NCI-H82 treated with DMSO at 0.1 percent for 48 hours (cell line): Measurements from ENCODE around the gene BMPER.

Source experiments
- DNase-seq: peaks from one replicate; lab custom pipeline; 2025; ENCODE audit not compliant: unreplicated experiment; lab: John Stamatoyannopoulos, UW

The BMPER gene

GRCh38 chr7:34086981-34087380, 181.6 kb downstream of the BMPER start:
- DNase-seq: no peak

DNA sequence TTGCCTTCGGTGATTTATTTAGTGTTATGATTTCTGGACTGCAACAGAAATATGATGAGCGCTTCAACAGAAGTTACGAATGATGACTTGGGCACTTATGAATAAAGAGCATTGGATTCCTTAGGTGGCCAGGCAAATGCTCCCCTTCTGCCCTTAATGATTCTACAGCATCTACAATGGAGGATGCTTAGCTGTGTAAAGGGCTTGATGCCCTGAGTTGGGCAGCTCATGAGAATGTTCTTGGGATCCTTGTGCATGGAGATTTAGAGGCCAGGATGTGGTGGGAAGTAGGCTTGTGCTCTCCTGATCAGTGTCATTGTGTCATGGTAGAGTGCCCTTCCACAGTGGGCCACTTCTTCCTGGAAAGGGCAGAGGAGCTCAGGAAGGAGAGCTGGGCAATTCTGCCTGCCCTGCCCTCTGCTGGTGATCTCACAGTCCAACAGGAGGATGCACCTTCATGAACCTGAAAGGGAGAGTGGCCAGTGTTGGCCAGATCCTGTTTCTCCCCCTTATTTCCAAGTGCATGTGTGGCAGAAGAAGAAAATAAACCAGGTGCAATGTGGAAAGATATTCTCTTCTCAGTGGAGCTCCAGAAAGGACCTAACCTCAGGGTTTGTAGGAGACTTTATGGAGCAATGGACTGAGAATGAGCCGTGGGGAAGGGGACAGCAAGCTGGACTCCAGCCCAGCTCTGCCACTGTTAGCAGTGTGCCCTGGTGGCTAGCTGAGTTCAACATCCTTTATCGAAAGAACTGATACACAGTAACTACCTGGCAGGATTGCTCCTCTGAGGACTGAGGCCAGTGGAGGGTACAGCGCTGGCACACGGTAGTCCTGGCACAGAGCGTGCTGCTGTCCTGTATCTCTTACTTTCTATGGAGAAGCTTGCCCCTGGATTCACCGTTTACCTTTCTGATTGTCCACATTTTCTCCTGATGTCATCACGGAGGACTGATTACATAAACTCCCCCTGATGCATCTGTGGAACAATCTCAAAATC, 182.9 kb downstream of the BMPER start:
- no peak for DNase-seq

- DNase-seq: no peak
These were observed 185.5 kb downstream of the BMPER start for GRCh38 chr7:34090816-34091215.

- no peak for DNase-seq
These were observed 186.1 kb downstream of the BMPER start for GRCh38 chr7:34091321-34091917.

DNA sequence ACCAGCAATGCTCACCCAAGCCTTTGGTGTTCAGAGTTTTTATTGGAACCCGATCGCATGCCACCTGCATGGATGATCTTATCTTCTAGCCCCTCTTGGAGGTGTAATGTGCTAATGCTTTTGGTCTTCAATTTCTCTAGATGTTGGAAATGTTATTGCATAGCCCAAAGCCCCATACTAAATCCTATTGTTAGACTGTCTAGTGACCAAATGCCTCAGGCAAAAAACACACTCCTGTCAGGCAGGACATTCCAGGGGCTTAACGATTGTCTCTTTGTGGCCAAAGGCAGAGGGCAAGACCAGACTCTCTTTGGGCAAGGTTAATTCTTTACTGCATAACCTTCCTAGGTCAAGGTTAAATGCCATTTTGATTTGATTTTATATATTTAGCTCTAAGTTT, 187.9 kb downstream of the BMPER start:
- no peak for DNase-seq

DNA sequence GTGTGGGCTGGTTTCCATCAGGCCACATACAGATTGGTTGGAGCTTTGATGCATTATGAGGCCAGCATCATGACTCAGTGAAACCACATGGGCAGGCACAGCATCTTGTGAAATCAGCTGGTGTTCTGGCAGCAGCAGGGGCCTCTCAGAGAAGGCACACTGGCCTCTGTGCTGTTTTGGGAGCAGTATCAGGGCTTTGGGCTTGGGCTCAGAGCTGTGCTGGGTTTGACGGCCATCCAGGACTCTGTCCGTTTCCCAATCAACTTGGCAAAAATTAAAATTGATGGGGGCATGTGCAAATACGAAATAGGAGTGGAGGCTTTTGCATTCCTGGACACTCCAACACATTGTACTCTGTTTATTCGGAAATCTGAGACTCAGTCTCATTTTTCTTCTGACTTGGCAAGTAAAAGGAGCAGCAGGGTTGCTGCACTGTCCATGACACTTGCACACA, 190.9 kb downstream of the BMPER start:
- no peak for DNase-seq

DNA sequence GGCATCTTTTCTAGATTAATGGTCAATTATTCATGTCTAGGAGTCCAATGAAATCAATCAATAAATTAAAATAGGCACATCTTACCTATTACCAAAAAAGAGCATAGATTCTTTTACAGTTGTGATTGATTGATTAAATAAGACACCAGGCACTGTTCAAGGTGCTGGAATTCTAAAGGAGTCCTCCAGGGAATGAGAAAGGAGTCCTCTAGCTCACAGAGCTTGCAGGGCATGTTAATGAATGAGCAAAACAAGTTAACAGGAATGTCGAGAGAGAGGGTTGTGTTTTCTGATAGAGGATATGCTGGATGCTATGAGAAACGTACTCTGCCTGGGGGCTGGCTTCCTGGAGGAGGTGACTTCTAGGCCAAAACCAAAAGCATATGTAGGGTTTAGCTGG, 191.4 kb downstream of the BMPER start:
- DNase-seq: no peak

GRCh38 chr7:34100661-34101060, 195.3 kb downstream of the BMPER start:
- no peak for DNase-seq

- DNase-seq: no peak
These were observed 198.8 kb downstream of the BMPER start for GRCh38 chr7:34104115-34104514.

- DNase-seq: no peak
These were observed 199.7 kb downstream of the BMPER start for GRCh38 chr7:34104992-34105391.

DNA sequence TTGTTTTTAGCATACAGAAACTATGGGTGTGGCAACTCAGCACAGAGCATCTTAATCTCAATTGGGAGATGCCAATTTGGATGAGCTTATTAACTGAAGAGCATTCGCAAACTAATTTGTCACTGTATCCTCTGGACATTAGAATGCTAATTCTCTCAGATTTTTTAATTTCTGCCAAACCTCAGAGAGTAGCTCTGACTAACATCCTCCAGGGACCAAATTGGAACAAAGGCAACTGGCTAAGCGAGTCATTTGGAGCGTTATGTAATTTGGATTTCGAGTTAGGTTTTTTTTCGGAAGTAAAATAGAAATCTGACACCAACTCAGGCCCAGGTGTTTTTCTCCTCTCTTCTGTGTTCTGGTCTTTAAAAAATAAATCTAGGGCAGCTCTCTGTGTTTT, 201.9 kb downstream of the BMPER start:
- no peak for DNase-seq

DNA sequence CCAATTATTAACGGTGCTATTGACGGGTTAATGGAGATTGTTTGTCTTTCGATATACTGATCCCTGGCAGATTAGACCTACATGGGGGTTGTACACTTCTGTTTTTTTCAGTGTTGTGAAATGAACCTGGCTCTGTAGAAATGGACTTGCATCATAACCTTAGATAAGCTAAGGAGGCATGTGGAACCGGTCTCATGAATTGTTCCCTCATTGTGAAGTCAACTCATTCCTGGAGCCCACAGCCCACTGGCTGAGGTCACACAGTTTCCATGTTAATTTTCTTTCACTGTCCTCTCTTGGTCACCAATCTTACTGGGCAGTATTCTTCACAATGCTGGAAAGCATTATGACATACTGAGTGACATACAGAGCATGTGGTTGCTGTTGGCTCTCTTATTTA, 202.8 kb downstream of the BMPER start:
- no peak for DNase-seq

DNA sequence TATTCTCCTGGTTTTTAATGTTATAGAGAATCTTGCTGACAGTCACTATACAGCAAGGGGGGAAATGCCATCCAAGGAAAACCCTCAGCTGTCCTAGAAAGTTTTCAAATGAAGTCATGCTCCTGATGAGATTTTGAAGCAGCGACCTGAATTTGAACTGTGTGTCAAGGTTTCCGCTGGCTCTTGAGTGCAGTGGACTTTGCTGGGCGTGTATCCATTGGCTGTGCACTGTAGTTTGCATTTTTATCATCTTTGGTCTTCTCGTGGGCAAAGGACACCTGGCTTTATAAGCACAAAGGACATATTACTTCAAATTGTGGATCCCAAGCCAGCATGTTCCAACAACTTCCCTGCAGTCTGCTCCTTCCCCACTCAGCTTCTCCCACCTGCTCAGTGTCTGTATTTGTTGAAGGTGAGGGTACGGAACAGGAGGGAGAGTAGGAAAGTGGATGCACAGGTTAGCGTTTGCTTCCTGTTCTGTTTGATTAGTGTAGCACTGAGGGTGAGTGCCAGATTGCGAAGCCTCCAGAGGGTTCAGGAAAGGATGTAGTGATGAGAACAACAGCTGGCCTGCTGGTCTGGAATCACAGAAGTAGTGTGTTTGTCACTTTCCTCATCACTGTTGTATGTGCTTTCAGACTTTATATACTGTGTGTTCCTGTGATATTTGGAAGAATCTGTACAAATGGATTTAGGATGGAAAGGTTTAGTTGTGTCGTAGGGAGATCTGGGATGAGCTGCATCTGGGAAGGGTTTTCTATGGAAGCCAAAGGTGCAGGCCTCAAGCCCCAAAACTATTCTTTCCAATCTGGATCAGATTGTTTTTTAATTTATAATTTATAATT, 204.8 kb downstream of the BMPER start:
- no peak for DNase-seq

DNA sequence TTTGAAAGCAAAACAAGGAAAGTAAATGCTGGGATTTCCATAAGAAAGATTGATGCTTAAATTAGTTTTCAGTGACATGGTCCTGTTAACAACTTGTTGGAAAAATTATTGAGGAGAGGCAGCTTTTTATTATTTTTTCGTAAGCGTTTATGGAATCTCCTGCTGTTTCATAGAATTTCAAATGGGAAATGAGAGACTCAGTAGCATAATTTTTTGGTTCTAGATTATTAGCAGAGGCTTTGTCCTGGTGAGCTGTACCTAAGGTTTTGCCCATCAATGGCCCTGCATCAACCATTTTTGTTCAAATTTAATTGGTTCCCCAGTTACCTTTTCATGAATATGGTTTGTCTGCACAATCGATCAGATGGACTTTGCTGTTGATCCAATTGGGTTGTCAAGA, 205.7 kb downstream of the BMPER start:
- no peak for DNase-seq

DNA sequence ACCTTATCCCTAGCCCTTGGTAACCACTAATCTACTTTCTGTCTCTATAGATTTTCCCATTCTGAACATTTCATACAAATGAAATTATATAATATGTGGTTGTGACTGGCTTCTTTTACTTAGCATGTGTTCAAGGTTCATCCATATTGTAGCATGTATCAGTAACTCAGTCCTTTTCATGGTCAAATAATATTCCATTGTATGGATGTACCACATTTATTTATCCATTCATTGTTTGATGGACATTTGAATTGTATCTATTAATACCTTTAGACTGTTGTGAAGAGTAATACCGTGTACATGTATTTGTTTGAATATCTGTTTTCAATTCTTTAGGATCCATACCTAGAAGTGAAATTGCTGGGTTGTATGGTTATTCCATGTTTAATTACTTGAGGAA, 210.2 kb downstream of the BMPER start:
- no peak for DNase-seq

DNA sequence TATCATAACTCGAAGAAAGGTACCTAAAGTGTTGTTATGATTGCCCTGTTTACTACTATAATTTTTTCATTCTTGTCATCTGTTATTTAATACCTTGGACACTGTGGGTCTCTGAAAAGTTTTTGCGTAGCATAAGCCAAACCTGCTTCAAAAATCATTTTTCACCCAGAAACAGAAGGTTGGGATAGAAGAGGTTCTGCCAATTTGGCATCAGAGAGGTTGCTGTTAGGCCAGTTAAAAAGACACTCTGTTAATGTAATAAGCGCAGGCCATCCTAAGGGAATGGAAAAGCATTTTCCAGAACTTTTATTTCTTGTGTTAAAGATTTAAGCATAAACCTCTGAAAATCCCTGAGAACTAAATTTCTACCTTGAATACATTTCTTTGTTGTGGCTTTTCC, 212.2 kb downstream of the BMPER start:
- DNase-seq: no peak

DNA sequence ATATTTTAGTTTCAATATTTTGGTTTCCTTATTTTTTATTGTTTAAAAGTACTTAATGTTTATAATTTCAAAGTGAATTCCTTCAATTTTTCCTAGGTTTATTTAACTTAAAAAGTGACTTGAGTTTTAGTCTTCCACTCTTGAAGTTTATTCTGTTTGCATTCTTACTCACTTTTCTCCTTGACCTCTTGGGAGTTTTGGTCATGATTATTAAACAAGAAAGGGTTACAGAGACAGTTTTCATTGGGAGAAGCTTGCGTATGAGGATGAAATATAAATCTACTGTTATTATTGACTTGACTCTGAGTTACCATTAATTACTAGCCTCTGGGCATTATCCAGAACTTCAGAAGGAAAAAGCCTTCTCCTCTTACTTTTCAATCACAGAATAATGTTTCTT, 216.0 kb downstream of the BMPER start:
- no peak for DNase-seq

GRCh38 chr7:34123316-34123715, 218.0 kb downstream of the BMPER start:
- DNase-seq: no peak

GRCh38 chr7:34124765-34125164, 219.4 kb downstream of the BMPER start:
- no peak for DNase-seq

- peak; percentile 45 for DNase-seq
These were observed 223.4 kb downstream of the BMPER start for GRCh38 chr7:34128762-34129161.

GRCh38 chr7:34130558-34131295, 225.4 kb downstream of the BMPER start:
- DNase-seq: no peak
